ENCODE results near the gene KCNQ1. TPM values are rescaled to one million over a fixed set of nuclear protein-coding genes. Genes with fewer than 3 reads are reported as not detected.

Gene KCNQ1
- total and polyA plus RNA-seq, 2 experiments from 2014 or later, result 0.45 to 0.87 TPM

GRCh38 chr11:2595204-2595603, 150.4 kb downstream of the KCNQ1 start:
- H3K36me3 Mint-ChIP-seq (ENCODE audit: low read depth), result peaks cover 11% of the 10 kb centered on the region
- peaks cover 3% of the 10 kb centered on the region; the same call in 2 of the 3 replicates for H3K4me1 Mint-ChIP-seq
- ATAC-seq (no peak), DNase-seq (ENCODE audit: low spot score) (no peak)
- no peaks in the 10 kb centered on the region for H3K36me3 ChIP-seq (ENCODE audit: insufficient read depth)
- H3K9me2 ChIP-seq (ENCODE audit: insufficient read depth), result no peaks in the 10 kb centered on the region
- no peaks in the 10 kb centered on the region for H3F3A ChIP-seq (replicated peaks; ENCODE audit: low read depth)
- TF ChIP-seq CREB1 (CRISPR knock-in tag; IDR thresholded peaks at IDR 0.05; ENCODE audit: low read depth) (no peak), EZH2 (IDR thresholded peaks at IDR 0.05; ENCODE audit: low read depth, unreplicated experiment) (no peak), ZNF331 (CRISPR knock-in tag; IDR thresholded peaks at IDR 0.05; ENCODE audit: low read depth) (no peak), JUNB (IDR thresholded peaks at IDR 0.05; ENCODE audit: unreplicated experiment) (no peak), ETS1 (IDR thresholded peaks at IDR 0.05) (no peak), NANOG (IDR thresholded peaks at IDR 0.05; ENCODE audit: borderline replicate concordance) (no peak), POLR2AphosphoS5 (IDR thresholded peaks at IDR 0.05; ENCODE audit: low read depth) (no peak), ZNF114 (CRISPR knock-in tag; IDR thresholded peaks at IDR 0.05) (no peak)
- TF ChIP-seq, protein P1, sequence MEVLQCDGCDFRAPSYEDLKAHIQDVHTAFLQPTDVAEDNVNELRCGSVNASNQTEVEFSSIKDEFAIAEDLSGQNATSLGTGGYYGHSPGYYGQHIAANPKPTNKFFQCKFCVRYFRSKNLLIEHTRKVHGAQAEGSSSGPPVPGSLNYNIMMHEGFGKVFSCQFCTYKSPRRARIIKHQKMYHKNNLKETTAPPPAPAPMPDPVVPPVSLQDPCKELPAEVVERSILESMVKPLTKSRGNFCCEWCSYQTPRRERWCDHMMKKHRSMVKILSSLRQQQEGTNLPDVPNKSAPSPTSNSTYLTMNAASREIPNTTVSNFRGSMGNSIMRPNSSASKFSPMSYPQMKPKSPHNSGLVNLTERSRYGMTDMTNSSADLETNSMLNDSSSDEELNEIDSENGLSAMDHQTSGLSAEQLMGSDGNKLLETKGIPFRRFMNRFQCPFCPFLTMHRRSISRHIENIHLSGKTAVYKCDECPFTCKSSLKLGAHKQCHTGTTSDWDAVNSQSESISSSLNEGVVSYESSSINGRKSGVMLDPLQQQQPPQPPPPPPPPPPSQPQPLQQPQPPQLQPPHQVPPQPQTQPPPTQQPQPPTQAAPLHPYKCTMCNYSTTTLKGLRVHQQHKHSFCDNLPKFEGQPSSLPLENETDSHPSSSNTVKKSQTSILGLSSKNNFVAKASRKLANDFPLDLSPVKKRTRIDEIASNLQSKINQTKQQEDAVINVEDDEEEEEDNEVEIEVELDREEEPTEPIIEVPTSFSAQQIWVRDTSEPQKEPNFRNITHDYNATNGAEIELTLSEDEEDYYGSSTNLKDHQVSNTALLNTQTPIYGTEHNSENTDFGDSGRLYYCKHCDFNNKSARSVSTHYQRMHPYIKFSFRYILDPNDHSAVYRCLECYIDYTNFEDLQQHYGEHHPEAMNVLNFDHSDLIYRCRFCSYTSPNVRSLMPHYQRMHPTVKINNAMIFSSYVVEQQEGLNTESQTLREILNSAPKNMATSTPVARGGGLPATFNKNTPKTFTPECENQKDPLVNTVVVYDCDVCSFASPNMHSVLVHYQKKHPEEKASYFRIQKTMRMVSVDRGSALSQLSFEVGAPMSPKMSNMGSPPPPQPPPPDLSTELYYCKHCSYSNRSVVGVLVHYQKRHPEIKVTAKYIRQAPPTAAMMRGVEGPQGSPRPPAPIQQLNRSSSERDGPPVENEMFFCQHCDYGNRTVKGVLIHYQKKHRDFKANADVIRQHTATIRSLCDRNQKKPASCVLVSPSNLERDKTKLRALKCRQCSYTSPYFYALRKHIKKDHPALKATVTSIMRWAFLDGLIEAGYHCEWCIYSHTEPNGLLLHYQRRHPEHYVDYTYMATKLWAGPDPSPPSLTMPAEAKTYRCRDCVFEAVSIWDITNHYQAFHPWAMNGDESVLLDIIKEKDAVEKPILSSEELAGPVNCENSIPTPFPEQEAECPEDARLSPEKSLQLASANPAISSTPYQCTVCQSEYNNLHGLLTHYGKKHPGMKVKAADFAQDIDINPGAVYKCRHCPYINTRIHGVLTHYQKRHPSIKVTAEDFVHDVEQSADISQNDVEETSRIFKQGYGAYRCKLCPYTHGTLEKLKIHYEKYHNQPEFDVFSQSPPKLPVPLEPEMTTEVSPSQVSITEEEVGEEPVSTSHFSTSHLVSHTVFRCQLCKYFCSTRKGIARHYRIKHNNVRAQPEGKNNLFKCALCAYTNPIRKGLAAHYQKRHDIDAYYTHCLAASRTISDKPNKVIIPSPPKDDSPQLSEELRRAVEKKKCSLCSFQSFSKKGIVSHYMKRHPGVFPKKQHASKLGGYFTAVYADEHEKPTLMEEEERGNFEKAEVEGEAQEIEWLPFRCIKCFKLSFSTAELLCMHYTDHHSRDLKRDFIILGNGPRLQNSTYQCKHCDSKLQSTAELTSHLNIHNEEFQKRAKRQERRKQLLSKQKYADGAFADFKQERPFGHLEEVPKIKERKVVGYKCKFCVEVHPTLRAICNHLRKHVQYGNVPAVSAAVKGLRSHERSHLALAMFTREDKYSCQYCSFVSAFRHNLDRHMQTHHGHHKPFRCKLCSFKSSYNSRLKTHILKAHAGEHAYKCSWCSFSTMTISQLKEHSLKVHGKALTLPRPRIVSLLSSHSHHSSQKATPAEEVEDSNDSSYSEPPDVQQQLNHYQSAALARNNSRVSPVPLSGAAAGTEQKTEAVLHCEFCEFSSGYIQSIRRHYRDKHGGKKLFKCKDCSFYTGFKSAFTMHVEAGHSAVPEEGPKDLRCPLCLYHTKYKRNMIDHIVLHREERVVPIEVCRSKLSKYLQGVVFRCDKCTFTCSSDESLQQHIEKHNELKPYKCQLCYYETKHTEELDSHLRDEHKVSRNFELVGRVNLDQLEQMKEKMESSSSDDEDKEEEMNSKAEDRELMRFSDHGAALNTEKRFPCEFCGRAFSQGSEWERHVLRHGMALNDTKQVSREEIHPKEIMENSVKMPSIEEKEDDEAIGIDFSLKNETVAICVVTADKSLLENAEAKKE (CRISPR knock-in tag; IDR thresholded peaks at IDR 0.05), result no peak
- H3K27ac Mint-ChIP-seq, result no peak overlapping the region
- H3K27me3 ChIP-seq (ENCODE audit: insufficient read depth), result peaks cover 100% of the 10 kb centered on the region
- H2AFZ ChIP-seq, result no peak overlapping the region
- peaks cover 89% of the 10 kb centered on the region for H3K27me3 Mint-ChIP-seq (ENCODE audit: insufficient read depth, low read depth, poor library complexity)
- no peak overlapping the region for H3K27ac ChIP-seq (ENCODE audit: low read depth)
- no peaks in the 10 kb centered on the region for H3K79me2 ChIP-seq (replicated peaks; ENCODE audit: insufficient read depth)
- H4K20me1 ChIP-seq (replicated peaks; ENCODE audit: insufficient read depth), result no peaks in the 10 kb centered on the region
- no peak overlapping the region for H3K4me3 ChIP-seq
- H3K4me1 ChIP-seq (ENCODE audit: insufficient read depth), result no peaks in the 10 kb centered on the region
- H3K4me2 ChIP-seq, result no peak overlapping the region
- peaks cover 27% of the 10 kb centered on the region for H3K9me3 Mint-ChIP-seq
- H3K4me3 Mint-ChIP-seq, result no peak overlapping the region

All from GM23338 (cell line).